C4-2B (cell line): Measurements from ENCODE around the gene CHAF1B.

Source experiments
- H3K27ac ChIP-seq: fragments of 450-650 bp; 2 replicates; pipeline ENCODE4 v1.5.1; 2017
- ZFX ChIP-seq: fragments of 450-650 bp; IDR thresholded peaks from 2 replicates; pipeline ENCODE4 v1.6.1; 2017
- TF ChIP-seq, protein P1 (sequence below): fragments of 450-650 bp; conservative IDR thresholded peaks from 2 replicates; pipeline ENCODE4 v1.5.1; 2017; ENCODE audit warnings: mild to moderate bottlenecking

The CHAF1B gene

DNA sequence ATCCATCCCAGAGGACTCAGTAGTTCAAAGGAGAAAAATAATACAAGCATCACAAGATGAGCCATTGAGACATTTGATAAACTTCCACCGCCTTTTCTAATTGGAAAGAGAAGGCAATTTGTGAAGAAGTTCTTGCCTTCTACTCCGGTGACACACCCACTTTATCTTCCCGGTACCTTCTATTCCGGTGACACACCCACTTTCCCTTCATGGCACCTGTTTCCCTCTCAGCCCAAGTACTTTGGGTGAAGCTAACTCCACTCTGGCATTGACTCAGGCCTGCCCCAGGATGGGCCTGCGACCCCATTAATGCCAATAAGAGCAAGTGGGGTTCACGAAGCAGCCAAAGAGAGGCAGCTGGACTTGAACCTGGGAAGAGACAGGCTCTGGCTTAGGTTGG, 56.5 kb downstream of the CHAF1B start:
- no peak overlapping the region for H3K27ac ChIP-seq
- no peak for TF ChIP-seq ZFX
- TF ChIP-seq, protein P1, sequence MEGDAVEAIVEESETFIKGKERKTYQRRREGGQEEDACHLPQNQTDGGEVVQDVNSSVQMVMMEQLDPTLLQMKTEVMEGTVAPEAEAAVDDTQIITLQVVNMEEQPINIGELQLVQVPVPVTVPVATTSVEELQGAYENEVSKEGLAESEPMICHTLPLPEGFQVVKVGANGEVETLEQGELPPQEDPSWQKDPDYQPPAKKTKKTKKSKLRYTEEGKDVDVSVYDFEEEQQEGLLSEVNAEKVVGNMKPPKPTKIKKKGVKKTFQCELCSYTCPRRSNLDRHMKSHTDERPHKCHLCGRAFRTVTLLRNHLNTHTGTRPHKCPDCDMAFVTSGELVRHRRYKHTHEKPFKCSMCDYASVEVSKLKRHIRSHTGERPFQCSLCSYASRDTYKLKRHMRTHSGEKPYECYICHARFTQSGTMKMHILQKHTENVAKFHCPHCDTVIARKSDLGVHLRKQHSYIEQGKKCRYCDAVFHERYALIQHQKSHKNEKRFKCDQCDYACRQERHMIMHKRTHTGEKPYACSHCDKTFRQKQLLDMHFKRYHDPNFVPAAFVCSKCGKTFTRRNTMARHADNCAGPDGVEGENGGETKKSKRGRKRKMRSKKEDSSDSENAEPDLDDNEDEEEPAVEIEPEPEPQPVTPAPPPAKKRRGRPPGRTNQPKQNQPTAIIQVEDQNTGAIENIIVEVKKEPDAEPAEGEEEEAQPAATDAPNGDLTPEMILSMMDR: no peak

DNA sequence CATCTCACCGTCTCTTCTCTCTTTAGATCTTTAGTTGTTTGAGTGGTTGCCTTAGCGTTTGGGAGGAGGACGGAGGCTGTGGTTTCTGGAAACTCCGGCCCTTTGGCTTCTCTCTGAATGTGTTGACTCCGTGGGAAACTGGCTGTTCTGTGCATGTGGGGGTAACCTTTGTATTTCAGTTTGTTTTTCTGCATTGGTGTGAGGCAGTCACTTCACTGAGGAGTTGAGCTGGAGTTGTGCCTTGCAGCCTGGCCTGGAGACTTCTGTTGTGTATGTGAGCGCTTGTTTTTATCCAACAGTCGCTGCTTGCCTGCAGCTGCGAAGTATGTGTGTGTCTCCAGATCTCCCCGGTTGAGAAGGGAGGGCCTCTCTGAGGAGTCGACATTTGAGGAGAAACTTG, 61.1 kb downstream of the CHAF1B start:
- no peak for TF ChIP-seq ZFX
- TF ChIP-seq, protein P1: no peak
- H3K27ac ChIP-seq: no peak overlapping the region

DNA sequence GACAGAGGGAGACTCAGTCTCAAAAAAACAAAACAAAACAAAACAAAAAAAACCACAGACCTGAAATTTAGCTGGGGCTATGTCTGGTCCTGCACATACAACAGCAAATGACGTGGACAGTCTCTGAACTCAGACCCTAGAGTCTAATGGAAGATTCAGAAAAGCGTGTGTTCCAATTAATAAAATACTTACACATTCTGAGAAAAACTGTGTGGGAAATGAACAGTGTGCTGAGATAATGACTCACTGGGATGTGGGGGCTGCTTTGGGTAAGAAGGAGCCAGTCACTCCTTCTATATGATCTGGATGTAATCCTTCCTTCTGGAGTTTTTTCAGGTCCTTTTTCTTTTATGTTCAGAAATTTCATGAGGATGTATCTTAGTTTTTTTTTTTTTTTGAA, 65.3 kb downstream of the CHAF1B start:
- TF ChIP-seq, protein P1: no peak
- no peak for TF ChIP-seq ZFX
- no peak overlapping the region for H3K27ac ChIP-seq

DNA sequence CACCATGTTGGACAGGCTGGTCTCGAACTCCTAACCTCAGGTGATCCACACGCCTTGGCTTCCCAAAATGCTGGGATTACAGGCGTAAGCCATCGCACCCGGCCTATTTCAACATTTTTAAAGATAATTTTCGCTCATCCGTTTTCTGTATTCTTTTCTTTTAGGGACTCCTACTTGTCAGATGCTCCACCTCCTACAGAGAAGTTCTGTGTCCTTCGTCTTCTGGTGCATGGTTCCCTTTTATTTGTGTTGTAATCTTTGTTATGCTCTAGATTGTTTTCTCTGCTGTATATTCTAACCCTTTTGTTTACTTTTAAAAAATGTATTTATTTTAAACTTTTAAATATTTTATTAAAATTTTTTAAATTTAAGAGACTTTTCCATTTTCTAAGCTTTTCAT, 66.3 kb downstream of the CHAF1B start:
- no peak for TF ChIP-seq ZFX
- TF ChIP-seq, protein P1: no peak
- H3K27ac ChIP-seq: no peak overlapping the region

DNA sequence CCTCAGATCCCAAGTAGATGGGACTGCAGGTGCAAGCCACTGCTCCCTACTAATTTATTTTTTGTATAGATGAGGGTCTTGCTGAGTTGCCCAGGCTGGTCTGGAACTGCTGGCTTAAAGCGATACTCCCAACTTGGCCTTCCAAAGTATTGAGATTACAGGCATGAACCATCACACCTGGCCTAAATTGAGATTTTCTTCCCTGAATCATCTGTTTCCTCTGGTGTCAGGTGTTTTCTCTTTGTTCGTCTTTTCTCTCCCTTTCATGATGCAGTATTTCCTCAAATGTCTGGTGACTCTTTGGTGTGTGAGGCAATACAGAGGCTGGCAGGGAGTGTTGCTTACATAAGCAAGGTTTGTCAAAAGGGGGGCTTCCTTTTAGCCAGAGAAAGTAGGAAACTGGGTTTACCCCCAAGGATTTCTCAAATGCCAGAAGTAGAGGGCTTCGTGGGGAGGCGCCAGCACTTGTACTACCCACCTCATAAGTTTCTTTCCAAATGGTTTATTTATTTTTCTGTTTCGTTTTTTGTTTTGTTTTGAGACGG, 67.2 kb downstream of the CHAF1B start:
- no peak for TF ChIP-seq ZFX
- TF ChIP-seq, protein P1: no peak
- no peak overlapping the region for H3K27ac ChIP-seq

DNA sequence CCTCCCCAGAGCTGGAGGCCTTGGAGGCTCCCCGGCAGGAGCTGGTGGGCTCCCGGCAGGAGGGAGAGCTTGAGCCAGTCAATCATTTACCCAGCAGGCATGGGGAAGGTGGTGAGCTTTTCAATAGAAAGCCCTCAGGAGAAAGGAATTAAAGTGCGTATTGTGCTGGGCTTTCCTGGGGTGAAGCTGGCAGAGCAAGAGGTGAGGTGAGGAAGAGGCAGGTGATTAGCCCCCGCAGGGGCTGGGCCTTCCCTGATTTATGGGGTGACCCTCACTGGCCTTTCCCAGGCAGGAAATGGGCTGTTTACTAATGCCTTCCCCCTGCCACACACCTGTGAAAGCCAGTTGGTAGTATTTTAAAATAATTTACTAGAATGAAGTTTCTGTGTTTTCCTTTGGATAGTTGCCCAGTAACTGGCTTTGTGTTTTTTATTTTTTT, 68.9 kb downstream of the CHAF1B start:
- TF ChIP-seq ZFX: no peak
- TF ChIP-seq, protein P1: no peak
- no peak overlapping the region for H3K27ac ChIP-seq

DNA sequence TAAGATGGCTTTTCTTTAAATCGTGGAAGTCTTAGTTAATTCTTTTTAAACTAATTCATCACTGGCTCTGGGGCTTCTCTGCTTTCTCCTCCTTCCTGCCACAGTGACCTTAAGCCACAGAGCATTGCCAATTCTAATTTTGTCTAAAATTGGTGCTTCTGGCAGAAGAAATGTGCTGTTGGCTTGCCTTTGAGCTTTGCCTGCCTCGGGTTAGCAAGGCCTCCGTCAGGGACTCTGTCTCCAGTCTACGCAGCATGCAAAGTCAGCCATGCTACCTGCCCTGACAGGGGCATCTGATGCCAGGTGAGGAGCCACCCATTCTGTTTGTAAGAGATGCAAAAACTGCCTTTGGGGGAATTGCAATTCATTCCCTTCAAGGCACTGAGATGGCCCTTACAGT, 69.5 kb downstream of the CHAF1B start:
- H3K27ac ChIP-seq: no peak overlapping the region
- no peak for TF ChIP-seq ZFX
- TF ChIP-seq, protein P1: no peak
